ENCODE measurements around the gene SLC24A3. TPM values are rescaled to one million over a fixed set of nuclear protein-coding genes. Genes with fewer than 3 reads are reported as not detected.

The SLC24A3 gene
- total RNA-seq, 1 donor from 2014 or later: 0.79 TPM

- TF ChIP-seq CTCF (IDR thresholded peaks at IDR 0.05; ENCODE audit: insufficient read depth, low read depth, low read length) (no peak), EZH2 (IDR thresholded peaks at IDR 0.05; ENCODE audit: insufficient read depth, low read length) (no peak)
- peaks cover 24% of the 10 kb centered on the region for H3K27me3 Mint-ChIP-seq (ENCODE audit: low read depth, unreplicated experiment)
- no peak overlapping the region for H3K4me3 ChIP-seq (ENCODE audit: insufficient read depth, low read depth, low read length)
- no peaks in the 10 kb centered on the region for H3K36me3 Mint-ChIP-seq (ENCODE audit: low read depth, unreplicated experiment)
- H3K27ac Mint-ChIP-seq (ENCODE audit: unreplicated experiment): no peak overlapping the region
- no peaks in the 10 kb centered on the region for H3K4me1 Mint-ChIP-seq (ENCODE audit: low read depth, unreplicated experiment)
- FAIRE-seq (no peak), DNase-seq (ENCODE audit: low read depth) (no peak)
- H3K9ac ChIP-seq (ENCODE audit: low read length): no peak overlapping the region
- H3K4me2 ChIP-seq (ENCODE audit: low read length): no peak overlapping the region
- H3K4me3 Mint-ChIP-seq (ENCODE audit: unreplicated experiment): no peak overlapping the region
- no peaks in the 10 kb centered on the region for H3K79me2 ChIP-seq (ENCODE audit: insufficient read depth, low read length)
- no peaks in the 10 kb centered on the region for H3K9me3 Mint-ChIP-seq (ENCODE audit: unreplicated experiment)
- no peak overlapping the region for H2AFZ ChIP-seq (ENCODE audit: low read depth, low read length)
- no peaks in the 10 kb centered on the region for H3K4me1 ChIP-seq (ENCODE audit: insufficient read depth, low read length)
- no peaks in the 10 kb centered on the region for H3K9me3 ChIP-seq (ENCODE audit: insufficient read depth, low read depth, low read length)
- H4K20me1 ChIP-seq (ENCODE audit: insufficient read depth, low read length): no peaks in the 10 kb centered on the region
- no peaks in the 10 kb centered on the region for H3K36me3 ChIP-seq (ENCODE audit: insufficient read depth, low read length)
- no peaks in the 10 kb centered on the region for H3K27me3 ChIP-seq (ENCODE audit: insufficient read depth, low read length)
- H3K27ac ChIP-seq (ENCODE audit: low read depth, low read length): no peak overlapping the region
Observed at GRCh38 chr20:19236371-19237055, 24.1 kb downstream of the SLC24A3 start.

- no peak overlapping the region for H3K4me2 ChIP-seq (ENCODE audit: low read length)
- Mint-ChIP-seq H3K4me3 (ENCODE audit: unreplicated experiment) (no peak overlapping the region), H3K9me3 (ENCODE audit: unreplicated experiment) (no peaks in the 10 kb centered on the region), H3K36me3 (ENCODE audit: low read depth, unreplicated experiment) (no peaks in the 10 kb centered on the region), H3K4me1 (ENCODE audit: low read depth, unreplicated experiment) (no peaks in the 10 kb centered on the region), H3K27me3 (ENCODE audit: low read depth, unreplicated experiment) (peaks cover 9% of the 10 kb centered on the region), H3K27ac (ENCODE audit: unreplicated experiment) (no peak overlapping the region)
- TF ChIP-seq EZH2 (IDR thresholded peaks at IDR 0.05; ENCODE audit: insufficient read depth, low read length): no peak
- no peak for TF ChIP-seq CTCF (IDR thresholded peaks at IDR 0.05; ENCODE audit: insufficient read depth, low read depth, low read length)
- DNase-seq (ENCODE audit: low read depth): no peak
- H3K9ac ChIP-seq (ENCODE audit: low read length): no peak overlapping the region
- FAIRE-seq: no peak
- H3K4me3 ChIP-seq (ENCODE audit: insufficient read depth, low read depth, low read length): no peak overlapping the region
- no peaks in the 10 kb centered on the region for H3K9me3 ChIP-seq (ENCODE audit: insufficient read depth, low read depth, low read length)
- no peaks in the 10 kb centered on the region for H3K27me3 ChIP-seq (ENCODE audit: insufficient read depth, low read length)
- H3K4me1 ChIP-seq (ENCODE audit: insufficient read depth, low read length): no peaks in the 10 kb centered on the region
- no peak overlapping the region for H2AFZ ChIP-seq (ENCODE audit: low read depth, low read length)
- no peaks in the 10 kb centered on the region for H3K36me3 ChIP-seq (ENCODE audit: insufficient read depth, low read length)
- no peaks in the 10 kb centered on the region for H3K79me2 ChIP-seq (ENCODE audit: insufficient read depth, low read length)
- H3K27ac ChIP-seq (ENCODE audit: low read depth, low read length): no peak overlapping the region
- no peaks in the 10 kb centered on the region for H4K20me1 ChIP-seq (ENCODE audit: insufficient read depth, low read length)
Observed at GRCh38 chr20:19241440-19241839, 29.0 kb downstream of the SLC24A3 start.

- no peak overlapping the region for H3K27ac ChIP-seq (ENCODE audit: low read depth, low read length)
- H3K9ac ChIP-seq (ENCODE audit: low read length): no peak overlapping the region
- no peaks in the 10 kb centered on the region for H3K27me3 ChIP-seq (ENCODE audit: insufficient read depth, low read length)
- peaks cover 7% of the 10 kb centered on the region for H3K27me3 Mint-ChIP-seq (ENCODE audit: low read depth, unreplicated experiment)
- H3K4me2 ChIP-seq (ENCODE audit: low read length): no peak overlapping the region
- FAIRE-seq (no peak), DNase-seq (ENCODE audit: low read depth) (no peak)
- no peaks in the 10 kb centered on the region for H3K9me3 ChIP-seq (ENCODE audit: insufficient read depth, low read depth, low read length)
- TF ChIP-seq CTCF (IDR thresholded peaks at IDR 0.05; ENCODE audit: insufficient read depth, low read depth, low read length): no peak
- no peak for TF ChIP-seq EZH2 (IDR thresholded peaks at IDR 0.05; ENCODE audit: insufficient read depth, low read length)
- H3K4me1 ChIP-seq (ENCODE audit: insufficient read depth, low read length): no peaks in the 10 kb centered on the region
- no peaks in the 10 kb centered on the region for H3K4me1 Mint-ChIP-seq (ENCODE audit: low read depth, unreplicated experiment)
- H3K79me2 ChIP-seq (ENCODE audit: insufficient read depth, low read length): no peaks in the 10 kb centered on the region
- H3K36me3 Mint-ChIP-seq (ENCODE audit: low read depth, unreplicated experiment): no peaks in the 10 kb centered on the region
- H2AFZ ChIP-seq (ENCODE audit: low read depth, low read length): no peak overlapping the region
- H3K36me3 ChIP-seq (ENCODE audit: insufficient read depth, low read length): no peaks in the 10 kb centered on the region
- H3K4me3 Mint-ChIP-seq (ENCODE audit: unreplicated experiment): no peak overlapping the region
- no peak overlapping the region for H3K4me3 ChIP-seq (ENCODE audit: insufficient read depth, low read depth, low read length)
- H3K27ac Mint-ChIP-seq (ENCODE audit: unreplicated experiment): no peak overlapping the region
- no peaks in the 10 kb centered on the region for H3K9me3 Mint-ChIP-seq (ENCODE audit: unreplicated experiment)
- H4K20me1 ChIP-seq (ENCODE audit: insufficient read depth, low read length): no peaks in the 10 kb centered on the region
Observed at GRCh38 chr20:19244291-19244690, 31.8 kb downstream of the SLC24A3 start.

All from astrocyte (in vitro differentiated cells and primary cell).